HL-60/S4 treated with retinoic acid at 250 ng/mL for 4 days and 3 days (cell line): ENCODE measurements around the gene ARHGAP6.

Experiments used
- in situ Hi-C: fragments of 300-500 bp; cut with MboI; formaldehyde crosslinking; loops from 2 replicates; pipeline ENCODE4 v1.7.0; 2022; ENCODE audit warnings: low sequenced_read_pairs

Gene ARHGAP6

GRCh38 chrX:11665168-11666111 is at the start of gene ARHGAP6:
Gene ARHGAP6, minus strand, starts transcription at chrX:11665920. Its CDS starts 1,092 bp downstream, at chrX:11664828.
- in situ Hi-C loops, result no loop called here

GRCh38 chrX:11704725-11705495 is 39.2 kb upstream of the ARHGAP6 start:
- in situ Hi-C loops, result no loop called here

- in situ Hi-C loops, result no loop called here
Observed at GRCh38 chrX:11703855-11704254, 38.1 kb upstream of the ARHGAP6 start.

GRCh38 chrX:11702965-11703631 is 37.4 kb upstream of the ARHGAP6 start:
- in situ Hi-C loops, result no loop called here

GRCh38 chrX:11702420-11702819 is 36.7 kb upstream of the ARHGAP6 start:
- in situ Hi-C loops, result no loop called here

- in situ Hi-C loops, result no loop called here
Observed at GRCh38 chrX:11698702-11699101, 33.0 kb upstream of the ARHGAP6 start.

- in situ Hi-C loops, result no loop called here
Observed at GRCh38 chrX:11688201-11688600, 22.5 kb upstream of the ARHGAP6 start.

GRCh38 chrX:11687157-11687556 is 21.4 kb upstream of the ARHGAP6 start:
- in situ Hi-C loops, result no loop called here

- in situ Hi-C loops, result no loop called here
Observed at GRCh38 chrX:11683057-11683456, 17.3 kb upstream of the ARHGAP6 start.

- in situ Hi-C loops, result no loop called here
Observed at GRCh38 chrX:11678158-11678557, 12.4 kb upstream of the ARHGAP6 start.

- in situ Hi-C loops, result no loop called here
Observed at GRCh38 chrX:11672213-11672612, 6.5 kb upstream of the ARHGAP6 start.

- in situ Hi-C loops, result no loop called here
Observed at GRCh38 chrX:11670316-11670715, 4.6 kb upstream of the ARHGAP6 start.

- in situ Hi-C loops, result no loop called here
Observed at GRCh38 chrX:11666952-11667685, 1.4 kb upstream of the ARHGAP6 start.

GRCh38 chrX:11666164-11666563 is 444 bp upstream of the ARHGAP6 start:
- in situ Hi-C loops, result no loop called here

- in situ Hi-C loops, result no loop called here
Observed at GRCh38 chrX:11664211-11665167, 1.2 kb downstream of the ARHGAP6 start.

GRCh38 chrX:11663875-11664210 is 1.9 kb downstream of the ARHGAP6 start:
- in situ Hi-C loops, result no loop called here

GRCh38 chrX:11655282-11656015 is 10.3 kb downstream of the ARHGAP6 start:
- in situ Hi-C loops, result no loop called here

GRCh38 chrX:11648705-11649519 is 16.8 kb downstream of the ARHGAP6 start:
- in situ Hi-C loops, result no loop called here
